Right lung (tissue), 10 donors: ENCODE measurements around the gene LRRC25. TPM values are rescaled to one million over a fixed set of nuclear protein-coding genes. Genes with fewer than 3 reads are reported as not detected.

ENCODE experiments used
- DNase-seq, 2 donors: peaks; one replicate each; pipeline ENCODE4 v3.0.0-alpha.2; 2013
- long read RNA-seq, 8 donors: transcript quantifications; one replicate each; lab custom pipeline, GENCODE V29; 2026
- polyA plus RNA-seq, 5 donors: library from polyadenylated mRNA; unstranded; fragments of 120-200 nt; gene quantifications; one replicate each; pipeline versions ENCODE4 v1.2.1 to v1.2.3, GENCODE V29; 2013; ENCODE audit warnings: inconsistent platforms in 1 of 5, low replicate concordance in 1 of 5; ENCODE audit not compliant: insufficient read length in 5 of 5, insufficient read depth in 1 of 5

Gene LRRC25
- 1 to 10 TPM in 4 of 5 donors, under 1 TPM in 1; 0.80 to 2.3 (median 1.6) TPM for polyA plus RNA-seq
- long read RNA-seq, donor 1, partial matches to known transcripts, result 0 of 1 reads
- long read RNA-seq, donor 1, other reads (novel, unspliced or antisense), result 0 of 1 reads
- long read RNA-seq, donor 2, result 0 reads
- long read RNA-seq, donor 3, partial matches to known transcripts, result 0 of 1 reads
- long read RNA-seq, donor 3, other reads (novel, unspliced or antisense), result 0 of 1 reads
- long read RNA-seq, donor 4, result 0 reads
- long read RNA-seq, donor 5, partial matches to known transcripts, result 0 of 3 reads
- long read RNA-seq, donor 5, other reads (novel, unspliced or antisense), result 0 of 3 reads
- long read RNA-seq, donor 6, partial matches to known transcripts, result 42 of 43 reads
- long read RNA-seq, donor 6, other reads (novel, unspliced or antisense), result 0 of 43 reads
- long read RNA-seq, donor 7, partial matches to known transcripts, result 0 of 1 reads
- long read RNA-seq, donor 7, other reads (novel, unspliced or antisense), result 0 of 1 reads
- long read RNA-seq, donor 8, result 0 reads

- DNase-seq, result no peak
These were observed at the start of gene LRRC25 for GRCh38 chr19:18397242-18398202. TSS of gene LRRC25 (minus strand) at chr19:18397622. CDS start at chr19:18396963, 659 bp downstream.

DNA sequence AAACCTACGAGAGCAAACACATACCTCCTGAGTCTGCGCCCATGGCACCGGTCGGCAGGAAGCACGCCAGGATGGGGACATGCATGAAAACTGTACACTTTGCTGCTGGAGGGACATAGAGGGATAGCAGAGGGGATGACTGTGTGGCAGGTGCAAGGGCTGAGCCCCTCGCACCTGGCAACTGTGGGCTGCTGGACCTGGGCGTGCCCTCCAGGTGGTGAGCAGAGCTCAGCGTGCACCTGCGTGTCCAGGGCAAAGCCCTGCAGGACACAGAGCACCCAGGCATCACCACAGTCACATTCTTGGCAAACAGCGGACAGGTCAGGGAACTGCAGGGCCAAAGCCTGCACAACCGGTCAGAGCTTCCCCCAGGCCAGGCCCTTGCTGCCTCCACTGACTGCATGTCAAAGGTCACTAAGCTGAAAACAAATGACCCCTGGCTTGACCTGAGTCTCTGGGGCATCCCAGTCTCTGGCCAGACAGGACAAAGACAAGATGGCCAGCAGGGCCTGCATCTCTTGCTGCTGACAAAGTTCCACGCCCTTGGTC is 49.5 kb upstream of the LRRC25 start:
- no peak for DNase-seq

- DNase-seq, result no peak
These were observed 48.9 kb upstream of the LRRC25 start for GRCh38 chr19:18446145-18446810.

GRCh38 chr19:18445262-18445948 is 48.0 kb upstream of the LRRC25 start:
- DNase-seq, result no peak

GRCh38 chr19:18444513-18444912 is 47.1 kb upstream of the LRRC25 start:
- DNase-seq, result no peak

DNA sequence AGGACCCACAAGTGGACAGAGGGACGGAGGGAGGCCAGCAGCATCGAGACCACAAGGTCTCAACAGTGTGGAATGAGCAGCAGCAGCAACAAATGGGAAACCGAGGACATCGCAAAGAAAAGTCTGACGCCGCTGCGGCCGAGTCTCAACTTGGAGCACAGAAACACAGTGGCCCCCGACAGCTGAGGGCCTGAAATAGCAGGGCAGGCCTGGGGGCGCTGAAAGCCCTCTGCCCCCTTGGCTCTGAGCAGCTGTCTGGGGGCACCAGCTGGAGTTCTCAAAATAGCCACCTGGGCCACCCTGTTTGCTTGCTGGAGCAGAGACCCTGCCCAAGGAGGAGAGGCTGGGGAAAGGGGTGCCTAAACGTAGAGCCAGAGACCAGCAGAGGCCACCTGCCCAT is 46.4 kb upstream of the LRRC25 start:
- no peak for DNase-seq

DNA sequence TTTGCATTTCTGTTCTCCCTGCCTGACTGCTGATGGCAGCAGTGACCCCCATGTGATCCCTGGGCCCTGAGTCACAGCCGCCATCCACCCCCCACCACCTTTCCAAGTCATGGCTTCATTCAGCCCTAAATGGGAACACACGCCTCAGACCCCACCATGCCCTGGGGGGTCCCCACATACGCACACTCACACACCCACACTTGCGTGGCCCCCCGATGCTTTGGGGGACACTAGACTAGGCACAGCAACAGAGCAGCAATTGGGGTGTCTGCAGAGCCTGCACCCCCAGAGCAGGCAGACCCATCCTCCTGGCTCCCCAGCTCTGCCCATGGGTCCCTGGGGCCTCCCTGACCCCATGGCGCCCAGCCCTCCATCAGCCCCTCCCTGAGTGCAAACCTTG is 46.0 kb upstream of the LRRC25 start:
- no peak for DNase-seq

- no peak for DNase-seq
These were observed 45.5 kb upstream of the LRRC25 start for GRCh38 chr19:18442941-18443340.

- no peak for DNase-seq
These were observed 44.7 kb upstream of the LRRC25 start for GRCh38 chr19:18441804-18442788.

DNA sequence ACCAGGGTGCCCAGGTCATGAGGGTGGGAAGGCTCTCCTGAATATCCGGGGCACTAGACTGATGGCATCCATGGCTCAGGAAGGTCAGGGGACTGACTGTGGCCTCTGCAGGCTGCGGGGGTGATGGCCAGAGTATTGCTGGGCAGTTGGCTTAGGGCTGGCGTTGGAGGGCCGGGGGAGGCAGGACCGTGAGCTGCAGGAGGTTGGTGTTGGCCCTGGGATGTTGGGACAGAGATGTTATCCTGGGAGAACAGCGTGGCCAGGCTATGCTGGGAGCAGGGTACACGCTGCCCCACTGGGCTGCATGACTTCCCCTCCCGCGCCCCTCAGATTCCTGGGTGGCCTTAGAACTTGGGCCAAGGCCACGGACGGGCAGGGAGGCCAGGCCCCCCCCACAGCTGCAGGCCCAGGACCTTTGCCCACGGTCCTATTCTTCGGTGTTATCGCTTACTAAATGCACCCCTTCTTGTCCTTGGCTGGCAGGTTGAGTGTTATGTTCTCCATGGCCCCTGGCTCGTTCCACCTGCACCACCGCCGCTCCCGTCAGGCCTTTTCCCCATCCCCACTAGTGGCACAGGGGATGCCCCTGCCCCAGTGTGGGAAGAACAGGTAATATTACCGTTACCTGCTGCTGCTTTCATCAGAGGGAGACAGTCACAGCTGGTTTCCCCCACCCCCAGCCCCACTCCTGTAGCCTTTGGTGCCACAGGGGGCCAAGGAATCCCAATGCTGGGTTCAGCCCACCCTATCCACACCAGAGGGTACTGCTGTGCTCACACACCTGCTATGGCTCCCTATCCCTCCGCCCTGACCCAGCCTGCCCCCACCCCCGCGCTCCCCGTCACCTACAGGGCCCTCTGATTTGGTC is 43.7 kb upstream of the LRRC25 start:
- DNase-seq, result no peak

- no peak for DNase-seq
These were observed 43.0 kb upstream of the LRRC25 start for GRCh38 chr19:18440415-18440877.

- no peak for DNase-seq
These were observed 42.5 kb upstream of the LRRC25 start for GRCh38 chr19:18439910-18440237.

DNA sequence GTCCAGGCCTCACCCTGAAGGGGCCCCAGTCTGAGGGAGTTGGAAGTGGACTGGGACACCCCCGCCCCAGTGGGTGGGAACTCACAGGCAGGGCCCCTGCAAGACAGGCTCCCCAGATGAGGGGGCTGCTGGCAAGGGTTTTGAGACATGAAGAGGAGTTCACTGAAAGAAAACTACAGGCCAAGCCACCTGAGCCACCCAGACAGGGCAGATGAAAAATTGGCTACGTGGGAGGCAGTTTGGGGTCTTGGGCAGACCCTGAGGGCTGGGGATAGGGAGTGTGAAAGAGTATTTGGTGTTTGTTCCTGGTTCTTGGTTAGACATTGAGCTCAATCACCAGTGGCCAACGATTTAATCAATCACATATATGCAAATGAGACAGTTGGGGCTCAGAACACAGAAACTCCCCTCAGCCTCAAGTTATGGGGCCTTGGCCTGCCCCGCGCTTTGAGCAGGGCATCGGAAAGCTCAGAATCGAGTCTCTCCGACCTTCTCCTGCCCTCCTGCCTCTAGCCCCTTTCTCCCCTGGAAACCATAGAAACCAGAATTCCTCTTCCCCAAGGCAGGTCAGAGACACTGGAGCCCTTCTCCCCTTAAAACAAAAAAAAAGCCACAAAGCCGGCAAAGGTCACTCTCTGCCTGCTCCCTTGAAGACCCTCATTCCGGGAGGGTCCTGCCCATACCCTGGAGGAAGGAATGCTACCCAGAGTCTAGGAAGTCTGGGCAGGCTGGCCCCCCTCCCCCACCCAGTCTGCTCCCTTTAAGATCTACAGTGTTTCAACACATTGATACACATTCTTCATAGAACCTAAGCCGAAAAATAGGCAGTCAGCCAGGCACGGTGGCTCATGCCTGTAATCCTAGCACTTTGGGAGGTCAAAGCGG is 41.8 kb upstream of the LRRC25 start:
- DNase-seq, result no peak

DNA sequence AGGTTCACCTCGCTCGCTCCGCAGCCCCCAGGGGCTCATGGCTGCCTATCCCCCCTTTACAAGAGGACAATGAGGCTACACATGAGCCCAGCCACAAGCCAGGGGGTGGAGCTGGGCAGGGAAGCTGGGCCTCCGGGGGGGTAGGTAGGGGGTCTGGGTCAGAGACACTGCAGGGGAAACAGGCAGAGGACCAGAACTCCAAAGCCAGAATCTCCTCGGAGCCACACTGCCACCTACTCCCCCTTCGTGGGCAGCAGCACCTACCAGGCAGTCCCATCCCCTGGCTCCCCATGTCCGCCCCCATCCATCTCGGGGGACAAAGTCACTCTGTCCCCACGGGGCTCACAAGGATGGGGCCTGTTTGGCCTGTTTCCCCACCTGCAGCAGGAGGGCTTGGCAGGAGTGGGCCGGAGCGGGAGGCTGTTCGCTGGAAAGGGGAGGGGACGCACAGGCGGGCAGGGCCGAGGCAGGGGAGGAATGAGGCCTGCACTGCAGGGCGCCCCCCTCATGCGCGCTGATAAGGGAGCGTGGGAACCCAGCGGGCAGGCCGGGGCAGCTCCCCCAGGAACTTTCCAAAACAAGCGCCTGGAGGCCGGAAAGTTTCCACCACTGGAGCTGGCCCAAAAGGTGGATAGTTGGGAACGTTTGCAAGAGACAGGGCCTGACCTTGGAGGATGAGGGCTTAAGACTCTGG is 41.1 kb upstream of the LRRC25 start:
- DNase-seq, result peak in 1 of 2 donors; percentile 43

- peak in 1 of 2 donors; percentile 46 for DNase-seq
These were observed 40.3 kb upstream of the LRRC25 start, which contains the start of gene ISYNA1 for GRCh38 chr19:18437491-18438330. TSS of gene ISYNA1 (minus strand) at chr19:18438133. CDS start at chr19:18437979, 154 bp downstream.
